ENCODE results near the gene PINK1. TPM values are rescaled to one million over a fixed set of nuclear protein-coding genes. Genes with fewer than 3 reads are reported as not detected.

The PINK1 gene
- total RNA-seq, 2 donors from 2014 or later: 173 to 174 TPM

DNA sequence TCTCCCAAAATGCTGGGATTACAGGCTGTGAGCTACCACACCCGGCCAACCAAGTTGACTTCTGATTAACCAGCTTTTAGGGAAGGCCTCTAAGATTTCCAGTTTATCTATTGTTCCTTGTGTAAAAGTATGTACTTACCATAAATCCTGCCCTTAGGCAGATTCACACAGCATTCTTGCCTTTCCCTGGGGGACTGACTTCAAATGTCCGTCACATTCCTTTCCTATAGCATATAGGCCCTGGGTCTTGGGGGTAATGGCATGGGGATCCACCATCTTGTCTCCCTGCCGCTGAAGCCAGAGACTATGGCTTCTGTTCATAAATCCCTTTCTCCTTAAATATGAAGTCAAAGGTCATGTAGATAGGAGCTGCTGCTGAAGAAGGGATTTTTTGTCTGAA is 872 bp upstream of the PINK1 start:
- Histone ChIP-seq H3K27ac (no peak overlapping the region), H3K36me3 (peaks cover 2% of the 10 kb centered on the region), H3K4me3 (no peak overlapping the region), H3K27me3 (no peaks in the 10 kb centered on the region), H3K4me1 (peaks cover 0 to 17% of the 10 kb centered on the region in 2 donors), H3K9me3 (no peaks in the 10 kb centered on the region)
- TF ChIP-seq, protein P1, sequence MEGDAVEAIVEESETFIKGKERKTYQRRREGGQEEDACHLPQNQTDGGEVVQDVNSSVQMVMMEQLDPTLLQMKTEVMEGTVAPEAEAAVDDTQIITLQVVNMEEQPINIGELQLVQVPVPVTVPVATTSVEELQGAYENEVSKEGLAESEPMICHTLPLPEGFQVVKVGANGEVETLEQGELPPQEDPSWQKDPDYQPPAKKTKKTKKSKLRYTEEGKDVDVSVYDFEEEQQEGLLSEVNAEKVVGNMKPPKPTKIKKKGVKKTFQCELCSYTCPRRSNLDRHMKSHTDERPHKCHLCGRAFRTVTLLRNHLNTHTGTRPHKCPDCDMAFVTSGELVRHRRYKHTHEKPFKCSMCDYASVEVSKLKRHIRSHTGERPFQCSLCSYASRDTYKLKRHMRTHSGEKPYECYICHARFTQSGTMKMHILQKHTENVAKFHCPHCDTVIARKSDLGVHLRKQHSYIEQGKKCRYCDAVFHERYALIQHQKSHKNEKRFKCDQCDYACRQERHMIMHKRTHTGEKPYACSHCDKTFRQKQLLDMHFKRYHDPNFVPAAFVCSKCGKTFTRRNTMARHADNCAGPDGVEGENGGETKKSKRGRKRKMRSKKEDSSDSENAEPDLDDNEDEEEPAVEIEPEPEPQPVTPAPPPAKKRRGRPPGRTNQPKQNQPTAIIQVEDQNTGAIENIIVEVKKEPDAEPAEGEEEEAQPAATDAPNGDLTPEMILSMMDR (IDR thresholded peaks at IDR 0.05): no peak
- DNase-seq (ENCODE audit: low spot score): no peak

DNA sequence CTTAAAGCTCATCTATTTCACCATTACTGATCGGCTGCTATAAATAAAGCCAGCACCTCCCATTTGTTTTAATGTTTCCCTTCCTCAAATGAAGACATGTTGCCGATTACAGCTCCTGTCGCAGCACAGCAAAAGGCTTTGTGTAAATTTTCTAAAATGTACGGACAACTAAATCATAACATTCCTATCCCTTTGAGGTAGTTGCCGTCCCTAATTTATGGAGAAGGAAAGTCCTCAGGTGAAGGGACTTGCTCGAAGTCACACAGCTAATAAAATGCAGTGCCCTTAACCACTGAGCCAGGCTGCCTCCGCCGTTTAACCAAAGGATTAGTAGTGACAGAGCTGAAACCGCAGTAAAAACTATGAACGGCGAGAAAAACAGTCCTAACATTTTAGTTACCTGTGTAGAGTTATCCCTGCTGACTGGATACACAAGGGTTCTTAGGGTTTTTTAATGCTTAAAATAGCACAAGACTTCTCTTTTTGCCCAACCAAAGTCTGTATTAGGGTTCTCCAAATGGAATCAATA is 871 bp downstream of the PINK1 start:
- Histone ChIP-seq H3K9me3 (no peaks in the 10 kb centered on the region), H3K27ac (peak overlapping the region; percentile 93 to 99), H3K27me3 (no peaks in the 10 kb centered on the region), H3K36me3 (peaks cover 19% of the 10 kb centered on the region), H3K4me1 (peaks cover 0 to 17% of the 10 kb centered on the region in 2 donors), H3K4me3 (peak overlapping the region; percentile 92 to 98)
- no peak for DNase-seq (ENCODE audit: low spot score)
- TF ChIP-seq, protein P1 (IDR thresholded peaks at IDR 0.05): no peak

DNA sequence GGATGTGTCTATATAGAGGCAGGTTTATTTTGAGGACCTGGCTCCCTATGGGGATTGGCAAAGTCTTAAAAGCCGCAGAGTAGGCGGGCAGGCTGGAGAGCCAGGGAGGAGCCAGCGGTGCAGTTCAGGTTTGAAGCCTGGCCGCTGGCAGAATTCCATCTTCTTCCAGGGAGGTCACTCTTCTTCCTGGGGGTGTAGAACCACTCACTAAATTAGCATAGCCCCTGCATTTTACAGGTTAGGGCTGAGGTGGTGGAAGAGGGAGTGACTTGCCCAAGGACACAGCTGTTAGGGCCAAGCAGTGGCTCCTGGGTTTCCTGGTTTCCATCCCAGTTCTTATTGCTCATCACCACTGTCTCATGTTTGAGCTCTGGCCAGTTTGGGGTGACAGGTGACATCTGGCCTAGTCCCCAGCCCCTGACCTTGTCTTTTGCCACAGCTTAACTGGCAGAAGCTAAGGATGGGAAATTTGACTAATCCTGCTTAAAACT is 1.4 kb downstream of the PINK1 start:
- TF ChIP-seq, protein P1 (IDR thresholded peaks at IDR 0.05): no peak
- no peaks in the 10 kb centered on the region for H3K9me3 ChIP-seq
- H3K4me3 ChIP-seq: peak overlapping the region; percentile 92 to 98
- H3K27me3 ChIP-seq: no peaks in the 10 kb centered on the region
- H3K27ac ChIP-seq: peak overlapping the region; percentile 93 to 99
- peaks cover 24% of the 10 kb centered on the region for H3K36me3 ChIP-seq
- H3K4me1 ChIP-seq: peaks cover 0 to 17% of the 10 kb centered on the region in 2 donors
- DNase-seq (ENCODE audit: low spot score): no peak

DNA sequence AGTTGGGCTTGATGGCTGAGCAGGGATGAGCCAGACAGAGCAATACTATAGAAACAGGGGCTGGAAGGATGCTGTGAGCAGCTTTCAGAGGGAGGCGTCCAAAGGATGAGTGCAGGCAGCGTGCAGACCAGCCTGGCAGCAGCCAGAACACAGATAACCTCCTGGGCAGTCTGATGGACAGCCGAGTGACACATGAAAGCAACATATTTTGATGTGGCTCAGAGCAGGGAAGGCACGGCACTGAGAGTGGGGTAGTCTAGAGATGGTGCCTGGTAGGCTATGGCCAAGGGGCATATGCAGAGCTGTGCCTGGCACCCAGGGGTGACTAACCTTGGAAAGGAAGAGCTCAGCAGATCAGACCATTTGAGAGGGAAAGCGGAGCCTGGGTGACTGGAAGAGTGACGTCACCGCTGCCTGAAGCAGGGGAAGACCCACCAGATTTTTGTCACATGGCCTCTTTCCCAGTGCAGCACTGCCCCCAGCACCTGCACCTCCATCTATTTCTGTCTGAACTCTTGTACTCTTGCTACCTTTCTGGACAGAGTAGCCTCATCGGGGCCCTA is 3.6 kb downstream of the PINK1 start:
- Histone ChIP-seq H3K9me3 (no peaks in the 10 kb centered on the region), H3K4me3 (no peak overlapping the region), H3K36me3 (peaks cover 39% of the 10 kb centered on the region), H3K27ac (no peak overlapping the region), H3K27me3 (no peaks in the 10 kb centered on the region), H3K4me1 (peaks cover 0 to 17% of the 10 kb centered on the region in 2 donors)
- no peak for DNase-seq (ENCODE audit: low spot score)
- TF ChIP-seq, protein P1 (IDR thresholded peaks at IDR 0.05): no peak

DNA sequence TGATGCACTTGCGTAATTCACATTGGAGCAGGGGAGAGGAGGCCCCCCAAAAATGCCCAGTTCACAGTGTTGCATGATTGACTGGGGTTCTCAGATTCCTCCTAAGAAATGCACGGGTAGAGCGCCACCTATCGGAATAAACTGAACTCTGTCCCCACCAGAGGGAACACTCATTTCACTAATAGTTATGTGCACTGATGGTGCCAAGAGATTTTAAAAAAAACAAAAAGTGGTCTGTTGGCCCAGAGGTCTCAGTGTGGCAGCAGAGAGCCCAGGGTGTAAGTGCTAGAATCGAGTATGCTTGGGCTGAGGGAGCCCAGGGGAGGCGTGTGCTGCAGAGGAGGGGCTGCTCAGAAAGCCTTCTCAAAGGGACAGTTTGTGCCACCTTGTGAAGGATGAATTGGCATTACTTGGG is 6.9 kb downstream of the PINK1 start:
- H3K4me1 ChIP-seq: peaks cover 0 to 5% of the 10 kb centered on the region in 2 donors
- TF ChIP-seq, protein P1 (IDR thresholded peaks at IDR 0.05): peak; percentile 60 to 86
- DNase-seq (ENCODE audit: low spot score): no peak
- no peak overlapping the region for H3K4me3 ChIP-seq
- no peaks in the 10 kb centered on the region for H3K27me3 ChIP-seq
- no peak overlapping the region for H3K27ac ChIP-seq
- peaks cover 68% of the 10 kb centered on the region for H3K36me3 ChIP-seq
- H3K9me3 ChIP-seq: no peaks in the 10 kb centered on the region
